DND-41 (cell line): ENCODE measurements around the gene ATP9B.
"Not testable (repeated sequence)": the region's sequence is repeated elsewhere in the genome, so short reads cannot be mapped to it uniquely, and the experiment has no call there.

Experiments used
- ATAC-seq: fragments of 200-7000 bp; cut with Tn5 transposase; 3 replicates; pipeline ENCODE4 v1.9.1; 2021; ENCODE audit warnings: low read depth; ENCODE audit not compliant: insufficient read depth
- DNase-seq: peaks from one replicate; pipeline ENCODE4 v3.0.0-alpha.2; 2020
- H2AFZ ChIP-seq: 2 replicates; pipeline ENCODE4 v1.6.0; 2012; ENCODE audit warnings: low read depth, low read length
- H3K27ac ChIP-seq: 2 replicates; pipeline ENCODE4 v1.5.1; 2012; ENCODE audit warnings: low read length, inconsistent platforms
- H3K27me3 ChIP-seq: fragments of 200-600 bp; sonication (generic); 2 replicates; pipeline ENCODE4 v1.6.0; 2012; ENCODE audit warnings: low read length, mild to moderate bottlenecking, inconsistent platforms; ENCODE audit not compliant: insufficient read depth, poor library complexity
- H3K36me3 ChIP-seq: 2 replicates; pipeline ENCODE4 v1.5.1; 2012; ENCODE audit warnings: low read length, inconsistent platforms; ENCODE audit not compliant: insufficient read depth
- H3K4me1 ChIP-seq: 2 replicates; pipeline ENCODE4 v1.5.1; 2012; ENCODE audit warnings: mild to moderate bottlenecking, low read length; ENCODE audit not compliant: insufficient read depth
- H3K4me2 ChIP-seq: 2 replicates; pipeline ENCODE4 v1.6.0; 2012; ENCODE audit warnings: mild to moderate bottlenecking, moderate library complexity, low read length, inconsistent platforms; ENCODE audit not compliant: insufficient read depth
- H3K4me3 ChIP-seq, 2 experiments: fragments of 200-600 bp in 1 of 2; shearing (Covaris generic) in 1 of 2; 2 replicates each; pipeline ENCODE4 v1.5.1; 2012 to 2016; ENCODE audit warnings: inconsistent platforms in 2 of 2, low read length in 2 of 2, mild to moderate bottlenecking in 2 of 2, low read depth in 1 of 2, moderate library complexity in 1 of 2
- H3K79me2 ChIP-seq: 2 replicates; pipeline ENCODE4 v1.6.0; 2012; ENCODE audit warnings: low read length, inconsistent platforms; ENCODE audit not compliant: insufficient read depth
- H3K9ac ChIP-seq: 2 replicates; pipeline ENCODE4 v1.6.0; 2012; ENCODE audit warnings: low read depth, mild to moderate bottlenecking, inconsistent platforms, low read length, moderate library complexity
- H3K9me3 ChIP-seq: 2 replicates; pipeline ENCODE4 v1.5.1; 2012; ENCODE audit warnings: low read length, moderate library complexity, mild to moderate bottlenecking, inconsistent platforms; ENCODE audit not compliant: insufficient read depth, severe bottlenecking
- H4K20me1 ChIP-seq: 2 replicates; pipeline ENCODE4 v1.6.0; 2012; ENCODE audit warnings: low read length; ENCODE audit not compliant: insufficient read depth
- EZH2 ChIP-seq: IDR thresholded peaks from 3 replicates; pipeline ENCODE4 v1.6.1; 2012; ENCODE audit warnings: borderline replicate concordance, low read depth, mild to moderate bottlenecking, moderate library complexity, low read length, inconsistent platforms; ENCODE audit not compliant: severe bottlenecking
- TF ChIP-seq, protein P1 (sequence below): IDR thresholded peaks from 2 replicates; pipeline ENCODE4 v1.5.1; 2012; ENCODE audit warnings: borderline replicate concordance, low read length, moderate library complexity, mild to moderate bottlenecking; ENCODE audit not compliant: poor library complexity, severe bottlenecking; ENCODE audit errors: extremely low read depth

ATP9B gene

GRCh38 chr18:79259218-79259617, 190.0 kb downstream of the ATP9B start:
- Histone ChIP-seq H3K9ac (no peak overlapping the region), H3K79me2 (no peaks in the 10 kb centered on the region), H3K4me1 (no peaks in the 10 kb centered on the region), H3K27me3 (no peaks in the 10 kb centered on the region), H4K20me1 (no peaks in the 10 kb centered on the region), H3K4me3 (no peak overlapping the region), H3K9me3 (no peaks in the 10 kb centered on the region), H2AFZ (no peak overlapping the region), H3K36me3 (peaks cover 4% of the 10 kb centered on the region; the same call in 1 of the 2 replicates), H3K27ac (no peak overlapping the region), H3K4me2 (no peak overlapping the region)
- no peak for TF ChIP-seq EZH2
- TF ChIP-seq, protein P1, sequence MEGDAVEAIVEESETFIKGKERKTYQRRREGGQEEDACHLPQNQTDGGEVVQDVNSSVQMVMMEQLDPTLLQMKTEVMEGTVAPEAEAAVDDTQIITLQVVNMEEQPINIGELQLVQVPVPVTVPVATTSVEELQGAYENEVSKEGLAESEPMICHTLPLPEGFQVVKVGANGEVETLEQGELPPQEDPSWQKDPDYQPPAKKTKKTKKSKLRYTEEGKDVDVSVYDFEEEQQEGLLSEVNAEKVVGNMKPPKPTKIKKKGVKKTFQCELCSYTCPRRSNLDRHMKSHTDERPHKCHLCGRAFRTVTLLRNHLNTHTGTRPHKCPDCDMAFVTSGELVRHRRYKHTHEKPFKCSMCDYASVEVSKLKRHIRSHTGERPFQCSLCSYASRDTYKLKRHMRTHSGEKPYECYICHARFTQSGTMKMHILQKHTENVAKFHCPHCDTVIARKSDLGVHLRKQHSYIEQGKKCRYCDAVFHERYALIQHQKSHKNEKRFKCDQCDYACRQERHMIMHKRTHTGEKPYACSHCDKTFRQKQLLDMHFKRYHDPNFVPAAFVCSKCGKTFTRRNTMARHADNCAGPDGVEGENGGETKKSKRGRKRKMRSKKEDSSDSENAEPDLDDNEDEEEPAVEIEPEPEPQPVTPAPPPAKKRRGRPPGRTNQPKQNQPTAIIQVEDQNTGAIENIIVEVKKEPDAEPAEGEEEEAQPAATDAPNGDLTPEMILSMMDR, result no peak
- DNase-seq, result no peak
- no peak for ATAC-seq

- no peak overlapping the region for H3K4me2 ChIP-seq
- no peaks in the 10 kb centered on the region for H3K4me1 ChIP-seq
- H3K79me2 ChIP-seq, result no peaks in the 10 kb centered on the region
- no peaks in the 10 kb centered on the region for H4K20me1 ChIP-seq
- no peaks in the 10 kb centered on the region for H3K27me3 ChIP-seq
- H3K36me3 ChIP-seq, result no peaks in the 10 kb centered on the region; the same call in 1 of the 2 replicates
- no peak overlapping the region for H3K27ac ChIP-seq
- H3K4me3 ChIP-seq, result no peak overlapping the region
- TF ChIP-seq, protein P1, result no peak
- TF ChIP-seq EZH2, result no peak
- DNase-seq (no peak), ATAC-seq (no peak)
- no peak overlapping the region for H2AFZ ChIP-seq
- no peaks in the 10 kb centered on the region for H3K9me3 ChIP-seq
- no peak overlapping the region for H3K9ac ChIP-seq
Measured at GRCh38 chr18:79260023-79260422, 190.8 kb downstream of the ATP9B start.

DNA sequence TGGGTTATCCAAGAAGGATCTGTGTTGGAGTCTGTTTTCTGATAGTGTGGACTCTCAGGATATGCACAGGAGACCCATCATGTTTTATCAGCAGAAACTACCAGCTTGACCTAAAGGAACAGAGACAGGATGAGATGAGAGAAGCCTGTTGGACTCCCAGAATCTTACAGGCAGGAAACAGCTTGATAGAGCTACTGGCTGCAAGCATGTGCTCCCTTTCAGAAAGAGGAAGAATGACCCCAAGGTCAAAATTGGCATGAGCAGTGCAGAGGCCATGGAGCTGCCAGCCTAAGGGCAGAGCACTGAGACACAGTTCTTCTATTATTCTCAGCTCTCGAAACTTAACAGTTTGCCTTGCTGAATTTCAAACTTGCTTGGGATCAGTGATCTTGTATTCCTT, 191.3 kb downstream of the ATP9B start:
- Histone ChIP-seq H3K9me3 (no peaks in the 10 kb centered on the region), H3K36me3 (no peaks in the 10 kb centered on the region; the same call in 1 of the 2 replicates), H3K27me3 (no peaks in the 10 kb centered on the region), H3K4me1 (no peaks in the 10 kb centered on the region), H4K20me1 (no peaks in the 10 kb centered on the region), H2AFZ (no peak overlapping the region), H3K4me3 (no peak overlapping the region), H3K79me2 (no peaks in the 10 kb centered on the region), H3K4me2 (no peak overlapping the region), H3K27ac (no peak overlapping the region), H3K9ac (no peak overlapping the region)
- no peak for ATAC-seq
- no peak for DNase-seq
- TF ChIP-seq EZH2, result no peak
- TF ChIP-seq, protein P1, result no peak

DNA sequence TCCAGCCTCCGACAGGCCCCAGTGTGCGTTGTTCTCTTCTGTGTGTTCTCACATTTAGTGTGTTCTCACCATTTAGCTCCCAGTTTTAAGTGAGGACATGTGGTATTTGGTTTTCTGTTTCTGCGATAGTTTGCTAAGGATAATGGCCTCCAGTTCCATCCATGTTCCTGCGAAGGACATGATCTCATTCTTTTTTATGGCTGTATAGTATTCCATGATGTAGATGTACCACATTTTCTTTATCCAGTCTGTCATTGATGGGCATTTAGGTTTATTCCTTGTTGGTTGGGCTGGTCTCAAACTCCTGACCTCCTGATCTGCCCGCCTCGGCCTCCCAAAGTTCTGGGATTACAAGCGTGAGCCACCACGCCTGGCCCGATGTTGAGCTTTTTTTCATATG, 195.9 kb downstream of the ATP9B start:
- H4K20me1 ChIP-seq, H3K9me3 ChIP-seq, H3K79me2 ChIP-seq, H3K9ac ChIP-seq, H3K4me2 ChIP-seq, ATAC-seq, H3K27ac ChIP-seq, H2AFZ ChIP-seq, DNase-seq, H3K4me1 ChIP-seq, H3K27me3 ChIP-seq, H3K4me3 ChIP-seq: not testable (repeated sequence)
- peaks cover 10% of the 10 kb centered on the region; the same call in 1 of the 2 replicates for H3K36me3 ChIP-seq

DNA sequence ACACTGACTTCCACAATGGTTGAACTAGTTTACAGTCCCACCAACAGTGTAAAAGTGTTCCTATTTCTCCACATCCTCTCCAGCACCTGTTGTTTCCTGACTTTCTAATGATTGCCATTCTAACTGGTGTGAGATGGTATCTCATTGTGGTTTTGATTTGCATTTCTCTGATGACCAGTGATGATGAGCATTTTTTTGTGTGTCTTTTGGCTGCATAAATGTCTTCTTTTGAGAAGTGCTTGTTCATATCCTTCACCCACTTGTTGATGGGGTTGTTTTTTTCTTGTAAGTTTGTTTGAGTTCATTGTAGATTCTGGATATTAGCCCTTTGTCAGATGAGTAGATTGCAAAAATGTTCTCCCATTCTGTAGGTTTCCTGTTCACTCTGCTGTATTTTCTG, 202.6 kb downstream of the ATP9B start:
- not testable (repeated sequence) for H3K79me2 ChIP-seq, H3K4me2 ChIP-seq, H3K9me3 ChIP-seq, H3K4me3 ChIP-seq, H3K27me3 ChIP-seq, DNase-seq, H3K4me1 ChIP-seq, H2AFZ ChIP-seq, H4K20me1 ChIP-seq, H3K27ac ChIP-seq, ATAC-seq, H3K9ac ChIP-seq
- peaks cover 25% of the 10 kb centered on the region; the same call in 1 of the 2 replicates for H3K36me3 ChIP-seq
